GM12878 (cell line): ENCODE data around the gene PDE7B. TPM values are rescaled to one million over a fixed set of nuclear protein-coding genes. Genes with fewer than 3 reads are reported as not detected.

ENCODE experiments used
- ATAC-seq: fragments of 200-7000 bp; cut with Tn5 transposase; 3 replicates; pipeline ENCODE4 v1.9.1; 2020; ENCODE audit warnings: mild to moderate bottlenecking, moderate library complexity
- BruUV-seq: library from RNA; stranded (reverse); fragments of 400-500 nt; replicated peaks from 2 replicates; lab custom pipeline; 2021; lab: Mats Ljungman, UMichigan
- CTCF ChIA-PET: fragments of 300-600 bp; sonication (Branson Sonifier 250); formaldehyde crosslinking; extraction: SDS; loops from one replicate; lab custom pipeline; 2021; ENCODE audit warnings: inconsistent platforms; lab: Yijun Ruan, JAX
- POLR2A ChIA-PET: fragments of 350-600 bp; formaldehyde crosslinking; extraction: SDS; loops from one replicate; lab custom pipeline; 2021; ENCODE audit warnings: inconsistent platforms; lab: Charles Lee
- RAD21 ChIA-PET: fragments of 300-600 bp; sonication (Branson Sonifier 250); formaldehyde crosslinking; loops from one replicate; lab custom pipeline; 2023; ENCODE audit warnings: antibody characterized with exemption; ENCODE audit not compliant: unreplicated experiment; lab: Charles Lee
- SMC1A ChIA-PET: fragments of 300-600 bp; sonication (Branson Sonifier 250); formaldehyde crosslinking; loops from one replicate; lab custom pipeline; 2023; ENCODE audit not compliant: unreplicated experiment, uncharacterized antibody; lab: Charles Lee
- DNase-seq: peaks from one replicate; pipeline ENCODE4 v3.0.0-alpha.2; 2011; ENCODE audit warnings: low read depth, low spot score
- FAIRE-seq: peaks from 3 replicates; lab custom pipeline; 2011; peaks lifted over from hg19 to GRCh38; lab: Jason Lieb, UNC
- H2AFZ ChIP-seq: 2 replicates; pipeline ENCODE4 v1.6.0; 2011; ENCODE audit warnings: low read depth, low read length, control low read depth; ENCODE audit not compliant: control insufficient read depth
- H3K27ac ChIP-seq: 2 replicates; pipeline ENCODE4 v1.5.1; 2011; ENCODE audit warnings: control low read depth; ENCODE audit not compliant: control insufficient read depth, insufficient read depth
- H3K27me3 ChIP-seq, 2 experiments: replicated peaks in 1 of 2; 2 replicates each; pipeline versions ENCODE4 v1.6.0 to v1.6.1; 2011; ENCODE audit warnings: low read length in 1 of 2; ENCODE audit not compliant: control insufficient read depth in 2 of 2, insufficient read depth in 2 of 2
- H3K36me3 ChIP-seq, 2 experiments: 2 replicates each; pipeline ENCODE4 v1.5.1; 2011; ENCODE audit warnings: low read length in 1 of 2; ENCODE audit not compliant: control insufficient read depth in 2 of 2, insufficient read depth in 2 of 2
- H3K4me1 ChIP-seq: 2 replicates; pipeline ENCODE4 v1.6.1; 2011; ENCODE audit warnings: mild to moderate bottlenecking, low read length, moderate library complexity, mixed read lengths; ENCODE audit not compliant: control insufficient read depth, insufficient read depth
- H3K4me2 ChIP-seq: 2 replicates; pipeline ENCODE4 v1.6.0; 2011; ENCODE audit warnings: control low read depth; ENCODE audit not compliant: control insufficient read depth, insufficient read depth
- H3K4me3 ChIP-seq: fragments of 200-600 bp; sonication (generic); 2 replicates; pipeline ENCODE4 v1.5.1; 2016
- H3K79me2 ChIP-seq: 2 replicates; pipeline ENCODE4 v1.6.0; 2011; ENCODE audit warnings: low read length; ENCODE audit not compliant: control insufficient read depth, insufficient read depth
- H3K9ac ChIP-seq: 2 replicates; pipeline ENCODE4 v1.8.0; 2011; ENCODE audit warnings: low read length, control low read depth, mixed read lengths; ENCODE audit not compliant: control insufficient read depth, insufficient read depth
- H3K9me3 ChIP-seq: replicated peaks from 3 replicates; pipeline ENCODE4 v1.5.1; 2011; ENCODE audit warnings: mild to moderate bottlenecking, low read length; ENCODE audit not compliant: control insufficient read depth, insufficient read depth
- H4K20me1 ChIP-seq: 2 replicates; pipeline ENCODE4 v1.6.0; 2011; ENCODE audit not compliant: control insufficient read depth, insufficient read depth
- ASH2L ChIP-seq: fragments of 300-600, 200-600 bp; sonication (generic); IDR thresholded peaks from 2 replicates; pipeline ENCODE4 v1.6.1; 2017; ENCODE audit warnings: low read depth, mild to moderate bottlenecking, borderline replicate concordance
- BACH1 ChIP-seq: fragments of 450-650 bp; IDR thresholded peaks from 2 replicates; pipeline ENCODE4 v1.6.1; 2017; ENCODE audit warnings: mild to moderate bottlenecking, borderline replicate concordance
- BRCA1 ChIP-seq: IDR thresholded peaks from 2 replicates; pipeline ENCODE4 v1.6.1; 2011; ENCODE audit warnings: low read depth, low read length, improper control_type of control experiment
- ETV6 ChIP-seq, 2 experiments: fragments of 450-650 bp in 1 of 2; IDR thresholded peaks in 1 of 2; conservative IDR thresholded peaks in 1 of 2; 2 replicates each; pipeline ENCODE4 v1.6.1; 2014; ENCODE audit warnings: antibody characterized with exemption in 1 of 2, borderline replicate concordance in 1 of 2, low read depth in 1 of 2, mild to moderate bottlenecking in 1 of 2, moderate library complexity in 1 of 2
- FOXK2 ChIP-seq: fragments of 450-650 bp; IDR thresholded peaks from 2 replicates; pipeline ENCODE4 v1.6.1; 2017; ENCODE audit warnings: mild to moderate bottlenecking, moderate library complexity
- IRF4 ChIP-seq: IDR thresholded peaks from 2 replicates; pipeline ENCODE4 v1.6.1; 2011; ENCODE audit warnings: low read depth, low read length
- KAT2A ChIP-seq: conservative IDR thresholded peaks from 2 replicates; pipeline ENCODE4 v1.6.1; 2011; ENCODE audit warnings: low read depth, low read length; ENCODE audit not compliant: control insufficient read depth
- NFXL1 ChIP-seq: fragments of 450-650 bp; IDR thresholded peaks from 2 replicates; pipeline ENCODE4 v1.6.1; 2017; ENCODE audit warnings: antibody characterized with exemption, mild to moderate bottlenecking, borderline replicate concordance
- POU2F2 ChIP-seq: IDR thresholded peaks from 3 replicates; pipeline ENCODE4 v1.6.1; 2011; ENCODE audit warnings: low read depth, mild to moderate bottlenecking, low read length, borderline replicate concordance
- RAD51 ChIP-seq: fragments of 450-650 bp; IDR thresholded peaks from 2 replicates; pipeline ENCODE4 v1.6.1; 2016; ENCODE audit warnings: moderate library complexity, mild to moderate bottlenecking, inconsistent platforms
- SMC3 ChIP-seq: IDR thresholded peaks from 2 replicates; pipeline ENCODE4 v1.6.1; 2011; ENCODE audit warnings: low read length, improper control_type of control experiment, borderline replicate concordance
- SREBF1 ChIP-seq: IDR thresholded peaks from 2 replicates; pipeline ENCODE4 v1.6.1; 2012; ENCODE audit warnings: mild to moderate bottlenecking, low read length
- ZBED1 ChIP-seq: IDR thresholded peaks from 2 replicates; pipeline ENCODE4 v1.6.1; 2016; ENCODE audit warnings: borderline replicate concordance
- in situ Hi-C: fragments of 300-500 bp; cut with MboI; formaldehyde crosslinking; loops from 9 replicates; pipeline ENCODE4 v1.14.3; 2018; ENCODE audit warnings: mixed read lengths
- intact Hi-C: fragments of 100-400 bp; cut with micrococcal nuclease; formaldehyde crosslinking; loops from one replicate; pipeline ENCODE4 v1.14.2; 2022; ENCODE audit not compliant: unreplicated experiment
- polyA plus RNA-seq, 11 experiments: library from polyadenylated mRNA; depleted of rRNA in 4 of 11; unstranded in 6 of 11; stranded (reverse) in 5 of 11; fragments of >200 nt; fragmentation: Nextera tagmentation in 4 of 11; fragmentation: Illumina TruSeq in 1 of 11; extraction: Ambion mirVana in 4 of 11; extraction: Trizol in 1 of 11; gene quantifications; 1 replicate in 1 of 11; 2 replicates in 10 of 11; pipeline versions ENCODE4 v1.2.1 to v1.2.3, GENCODE V29; 2011 to 2016; ENCODE audit warnings: inconsistent platforms in 2 of 11, missing spikeins in 2 of 11, low read depth in 1 of 11
- total RNA-seq, 4 experiments: library from RNA; depleted of rRNA in 3 of 4; stranded (reverse); fragments of >200 nt in 3 of 4; fragmentation: Illumina TruSeq in 1 of 4; extraction: Trizol in 1 of 4; gene quantifications; 2 replicates each; pipeline versions ENCODE4 v1.2.1 to v1.2.3, GENCODE V29; 2013 to 2021
- TF ChIP-seq, protein P1 (sequence below): IDR thresholded peaks from 2 replicates; pipeline ENCODE4 v1.6.1; 2012; ENCODE audit warnings: improper control_type of control experiment, low read depth, low read length; ENCODE audit not compliant: insufficient replicate concordance
- TF ChIP-seq, protein P2 (sequence below): IDR thresholded peaks from 2 replicates; pipeline ENCODE4 v1.6.1; 2012; ENCODE audit warnings: low read length, inconsistent platforms
- TF ChIP-seq, protein P3 (sequence below): fragments of 450-650 bp; IDR thresholded peaks from 2 replicates; pipeline ENCODE4 v1.6.1; 2017; ENCODE audit warnings: mild to moderate bottlenecking, moderate library complexity

The PDE7B gene
- total and polyA plus RNA-seq, 10 of the 15 experiments (the other 5 are each of a cell fraction or from before 2014, with no cell fraction given): not detected

DNA sequence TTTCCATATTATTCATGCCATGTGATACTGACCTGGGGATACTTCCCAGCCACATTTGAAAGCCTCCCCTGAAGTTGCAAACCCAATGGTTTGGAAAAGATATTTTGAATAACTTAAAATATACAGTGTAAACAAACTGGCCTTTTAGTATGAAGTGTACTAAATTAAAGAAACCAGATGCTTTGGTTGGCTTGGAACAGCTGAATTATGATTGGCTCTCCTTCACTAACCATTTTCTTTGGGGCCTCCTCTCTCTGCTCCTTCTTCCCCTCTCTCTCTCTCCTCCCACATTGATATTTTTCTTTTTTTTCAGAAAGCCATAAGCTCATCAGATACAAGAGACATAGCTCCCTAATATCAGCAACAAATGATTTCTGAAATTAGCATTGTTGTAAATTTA is 232.0 kb downstream of the PDE7B start:
- SMC1A ChIA-PET: no interaction called here
- Histone ChIP-seq H3K27me3 (no peaks in the 10 kb centered on the region), H3K27ac (no peak overlapping the region), H4K20me1 (no peaks in the 10 kb centered on the region), H3K9me3 (no peaks in the 10 kb centered on the region), H3K4me3 (no peak overlapping the region), H3K4me2 (no peak overlapping the region), H2AFZ (no peak overlapping the region), H3K36me3 (no peaks in the 10 kb centered on the region), H3K9ac (no peak overlapping the region), H3K4me1 (no peaks in the 10 kb centered on the region), H3K79me2 (no peaks in the 10 kb centered on the region)
- POLR2A ChIA-PET: no interaction called here
- no TSS peak for BruUV-seq
- intact Hi-C loops: no loop called here
- RAD21 ChIA-PET: no interaction called here
- CTCF ChIA-PET: interaction anchor here (1.0 kb wide), 1 partner anchor 40 kb away, joined by 3 read pairs; no protein-coding TSS in a partner anchor
- DNase-seq (no peak), FAIRE-seq (no peak), ATAC-seq (no peak)
- in situ Hi-C loops: no loop called here
- TF ChIP-seq NFXL1 (no peak), IRF4 (no peak), ZBED1 (no peak), SREBF1 (no peak), POU2F2 (no peak), BACH1 (no peak), ETV6 (conservative IDR thresholded peaks at IDR 0.05 in 1 of 2, IDR thresholded peaks at IDR 0.05 in 1 of 2; ENCODE audit: borderline replicate concordance in 1 of 2, low read depth in 1 of 2) (no peak), FOXK2 (no peak), KAT2A (no peak), ASH2L (no peak), RAD51 (no peak), BRCA1 (no peak), SMC3 (no peak)
- TF ChIP-seq, protein P1, sequence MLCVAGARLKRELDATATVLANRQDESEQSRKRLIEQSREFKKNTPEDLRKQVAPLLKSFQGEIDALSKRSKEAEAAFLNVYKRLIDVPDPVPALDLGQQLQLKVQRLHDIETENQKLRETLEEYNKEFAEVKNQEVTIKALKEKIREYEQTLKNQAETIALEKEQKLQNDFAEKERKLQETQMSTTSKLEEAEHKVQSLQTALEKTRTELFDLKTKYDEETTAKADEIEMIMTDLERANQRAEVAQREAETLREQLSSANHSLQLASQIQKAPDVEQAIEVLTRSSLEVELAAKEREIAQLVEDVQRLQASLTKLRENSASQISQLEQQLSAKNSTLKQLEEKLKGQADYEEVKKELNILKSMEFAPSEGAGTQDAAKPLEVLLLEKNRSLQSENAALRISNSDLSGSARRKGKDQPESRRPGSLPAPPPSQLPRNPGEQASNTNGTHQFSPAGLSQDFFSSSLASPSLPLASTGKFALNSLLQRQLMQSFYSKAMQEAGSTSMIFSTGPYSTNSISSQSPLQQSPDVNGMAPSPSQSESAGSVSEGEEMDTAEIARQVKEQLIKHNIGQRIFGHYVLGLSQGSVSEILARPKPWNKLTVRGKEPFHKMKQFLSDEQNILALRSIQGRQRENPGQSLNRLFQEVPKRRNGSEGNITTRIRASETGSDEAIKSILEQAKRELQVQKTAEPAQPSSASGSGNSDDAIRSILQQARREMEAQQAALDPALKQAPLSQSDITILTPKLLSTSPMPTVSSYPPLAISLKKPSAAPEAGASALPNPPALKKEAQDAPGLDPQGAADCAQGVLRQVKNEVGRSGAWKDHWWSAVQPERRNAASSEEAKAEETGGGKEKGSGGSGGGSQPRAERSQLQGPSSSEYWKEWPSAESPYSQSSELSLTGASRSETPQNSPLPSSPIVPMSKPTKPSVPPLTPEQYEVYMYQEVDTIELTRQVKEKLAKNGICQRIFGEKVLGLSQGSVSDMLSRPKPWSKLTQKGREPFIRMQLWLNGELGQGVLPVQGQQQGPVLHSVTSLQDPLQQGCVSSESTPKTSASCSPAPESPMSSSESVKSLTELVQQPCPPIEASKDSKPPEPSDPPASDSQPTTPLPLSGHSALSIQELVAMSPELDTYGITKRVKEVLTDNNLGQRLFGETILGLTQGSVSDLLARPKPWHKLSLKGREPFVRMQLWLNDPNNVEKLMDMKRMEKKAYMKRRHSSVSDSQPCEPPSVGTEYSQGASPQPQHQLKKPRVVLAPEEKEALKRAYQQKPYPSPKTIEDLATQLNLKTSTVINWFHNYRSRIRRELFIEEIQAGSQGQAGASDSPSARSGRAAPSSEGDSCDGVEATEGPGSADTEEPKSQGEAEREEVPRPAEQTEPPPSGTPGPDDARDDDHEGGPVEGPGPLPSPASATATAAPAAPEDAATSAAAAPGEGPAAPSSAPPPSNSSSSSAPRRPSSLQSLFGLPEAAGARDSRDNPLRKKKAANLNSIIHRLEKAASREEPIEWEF: no peak
- TF ChIP-seq, protein P2, sequence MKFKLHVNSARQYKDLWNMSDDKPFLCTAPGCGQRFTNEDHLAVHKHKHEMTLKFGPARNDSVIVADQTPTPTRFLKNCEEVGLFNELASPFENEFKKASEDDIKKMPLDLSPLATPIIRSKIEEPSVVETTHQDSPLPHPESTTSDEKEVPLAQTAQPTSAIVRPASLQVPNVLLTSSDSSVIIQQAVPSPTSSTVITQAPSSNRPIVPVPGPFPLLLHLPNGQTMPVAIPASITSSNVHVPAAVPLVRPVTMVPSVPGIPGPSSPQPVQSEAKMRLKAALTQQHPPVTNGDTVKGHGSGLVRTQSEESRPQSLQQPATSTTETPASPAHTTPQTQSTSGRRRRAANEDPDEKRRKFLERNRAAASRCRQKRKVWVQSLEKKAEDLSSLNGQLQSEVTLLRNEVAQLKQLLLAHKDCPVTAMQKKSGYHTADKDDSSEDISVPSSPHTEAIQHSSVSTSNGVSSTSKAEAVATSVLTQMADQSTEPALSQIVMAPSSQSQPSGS: no peak
- TF ChIP-seq, protein P3, sequence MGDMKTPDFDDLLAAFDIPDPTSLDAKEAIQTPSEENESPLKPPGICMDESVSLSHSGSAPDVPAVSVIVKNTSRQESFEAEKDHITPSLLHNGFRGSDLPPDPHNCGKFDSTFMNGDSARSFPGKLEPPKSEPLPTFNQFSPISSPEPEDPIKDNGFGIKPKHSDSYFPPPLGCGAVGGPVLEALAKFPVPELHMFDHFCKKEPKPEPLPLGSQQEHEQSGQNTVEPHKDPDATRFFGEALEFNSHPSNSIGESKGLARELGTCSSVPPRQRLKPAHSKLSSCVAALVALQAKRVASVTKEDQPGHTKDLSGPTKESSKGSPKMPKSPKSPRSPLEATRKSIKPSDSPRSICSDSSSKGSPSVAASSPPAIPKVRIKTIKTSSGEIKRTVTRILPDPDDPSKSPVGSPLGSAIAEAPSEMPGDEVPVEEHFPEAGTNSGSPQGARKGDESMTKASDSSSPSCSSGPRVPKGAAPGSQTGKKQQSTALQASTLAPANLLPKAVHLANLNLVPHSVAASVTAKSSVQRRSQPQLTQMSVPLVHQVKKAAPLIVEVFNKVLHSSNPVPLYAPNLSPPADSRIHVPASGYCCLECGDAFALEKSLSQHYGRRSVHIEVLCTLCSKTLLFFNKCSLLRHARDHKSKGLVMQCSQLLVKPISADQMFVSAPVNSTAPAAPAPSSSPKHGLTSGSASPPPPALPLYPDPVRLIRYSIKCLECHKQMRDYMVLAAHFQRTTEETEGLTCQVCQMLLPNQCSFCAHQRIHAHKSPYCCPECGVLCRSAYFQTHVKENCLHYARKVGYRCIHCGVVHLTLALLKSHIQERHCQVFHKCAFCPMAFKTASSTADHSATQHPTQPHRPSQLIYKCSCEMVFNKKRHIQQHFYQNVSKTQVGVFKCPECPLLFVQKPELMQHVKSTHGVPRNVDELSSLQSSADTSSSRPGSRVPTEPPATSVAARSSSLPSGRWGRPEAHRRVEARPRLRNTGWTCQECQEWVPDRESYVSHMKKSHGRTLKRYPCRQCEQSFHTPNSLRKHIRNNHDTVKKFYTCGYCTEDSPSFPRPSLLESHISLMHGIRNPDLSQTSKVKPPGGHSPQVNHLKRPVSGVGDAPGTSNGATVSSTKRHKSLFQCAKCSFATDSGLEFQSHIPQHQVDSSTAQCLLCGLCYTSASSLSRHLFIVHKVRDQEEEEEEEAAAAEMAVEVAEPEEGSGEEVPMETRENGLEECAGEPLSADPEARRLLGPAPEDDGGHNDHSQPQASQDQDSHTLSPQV: no peak
